Astrocyte of the spinal cord (primary cell): ENCODE data around the gene PREB.

Experiments
- DNase-seq: peaks from one replicate; pipeline ENCODE4 v3.0.0; 2011; ENCODE audit warnings: low read depth, low spot score
- H3K4me3 ChIP-seq: 2 replicates; pipeline ENCODE4 v1.5.1; 2011; ENCODE audit warnings: low read depth, mild to moderate bottlenecking, low read length, moderate library complexity
- in situ Hi-C: cut with HindIII; loops from 2 replicates; pipeline ENCODE4 v1.10.0; 2017; ENCODE audit warnings: low sequenced_read_pairs
- TF ChIP-seq, protein P1 (sequence below): IDR thresholded peaks from 2 replicates; pipeline ENCODE4 v1.5.1; 2012; ENCODE audit warnings: low read depth, mild to moderate bottlenecking, low read length, inconsistent platforms

Gene PREB

DNA sequence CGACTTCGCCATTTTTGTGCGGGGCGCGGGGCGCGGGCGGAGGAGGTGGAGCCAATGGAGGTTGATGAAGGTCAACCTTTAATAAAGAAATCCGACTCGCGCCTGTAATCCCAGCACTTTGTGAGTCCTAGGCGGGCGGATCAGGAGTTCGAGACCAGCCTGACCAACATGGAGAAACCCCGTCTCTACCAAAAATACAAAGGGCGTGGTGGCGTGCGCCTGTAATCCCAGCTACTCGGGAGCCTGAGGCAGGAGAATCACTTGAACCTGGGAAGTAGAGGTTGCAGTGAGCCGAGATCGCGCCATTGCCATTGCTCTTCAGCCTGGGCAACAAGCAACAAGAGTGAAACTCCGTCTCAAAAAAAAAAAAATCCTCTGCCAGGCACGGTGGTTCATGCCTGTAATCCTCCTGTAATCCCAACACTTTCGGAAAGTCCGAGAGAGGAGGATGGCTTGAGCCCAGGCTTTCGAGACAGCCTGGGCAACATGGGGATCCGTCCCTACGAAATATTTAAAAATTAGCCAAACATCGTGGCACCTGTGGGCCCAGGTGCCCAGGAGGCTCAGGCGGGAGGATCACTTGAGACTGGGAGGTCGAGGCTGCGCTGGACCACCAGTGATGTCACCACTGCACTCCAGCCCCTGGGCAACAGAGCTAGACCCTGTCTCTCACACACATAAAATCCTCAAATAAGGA is 493 bp upstream of the PREB start:
- peak overlapping the region; percentile 25 for H3K4me3 ChIP-seq
- in situ Hi-C loops = no loop called here
- no peak for DNase-seq
- TF ChIP-seq, protein P1, sequence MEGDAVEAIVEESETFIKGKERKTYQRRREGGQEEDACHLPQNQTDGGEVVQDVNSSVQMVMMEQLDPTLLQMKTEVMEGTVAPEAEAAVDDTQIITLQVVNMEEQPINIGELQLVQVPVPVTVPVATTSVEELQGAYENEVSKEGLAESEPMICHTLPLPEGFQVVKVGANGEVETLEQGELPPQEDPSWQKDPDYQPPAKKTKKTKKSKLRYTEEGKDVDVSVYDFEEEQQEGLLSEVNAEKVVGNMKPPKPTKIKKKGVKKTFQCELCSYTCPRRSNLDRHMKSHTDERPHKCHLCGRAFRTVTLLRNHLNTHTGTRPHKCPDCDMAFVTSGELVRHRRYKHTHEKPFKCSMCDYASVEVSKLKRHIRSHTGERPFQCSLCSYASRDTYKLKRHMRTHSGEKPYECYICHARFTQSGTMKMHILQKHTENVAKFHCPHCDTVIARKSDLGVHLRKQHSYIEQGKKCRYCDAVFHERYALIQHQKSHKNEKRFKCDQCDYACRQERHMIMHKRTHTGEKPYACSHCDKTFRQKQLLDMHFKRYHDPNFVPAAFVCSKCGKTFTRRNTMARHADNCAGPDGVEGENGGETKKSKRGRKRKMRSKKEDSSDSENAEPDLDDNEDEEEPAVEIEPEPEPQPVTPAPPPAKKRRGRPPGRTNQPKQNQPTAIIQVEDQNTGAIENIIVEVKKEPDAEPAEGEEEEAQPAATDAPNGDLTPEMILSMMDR = no peak

DNA sequence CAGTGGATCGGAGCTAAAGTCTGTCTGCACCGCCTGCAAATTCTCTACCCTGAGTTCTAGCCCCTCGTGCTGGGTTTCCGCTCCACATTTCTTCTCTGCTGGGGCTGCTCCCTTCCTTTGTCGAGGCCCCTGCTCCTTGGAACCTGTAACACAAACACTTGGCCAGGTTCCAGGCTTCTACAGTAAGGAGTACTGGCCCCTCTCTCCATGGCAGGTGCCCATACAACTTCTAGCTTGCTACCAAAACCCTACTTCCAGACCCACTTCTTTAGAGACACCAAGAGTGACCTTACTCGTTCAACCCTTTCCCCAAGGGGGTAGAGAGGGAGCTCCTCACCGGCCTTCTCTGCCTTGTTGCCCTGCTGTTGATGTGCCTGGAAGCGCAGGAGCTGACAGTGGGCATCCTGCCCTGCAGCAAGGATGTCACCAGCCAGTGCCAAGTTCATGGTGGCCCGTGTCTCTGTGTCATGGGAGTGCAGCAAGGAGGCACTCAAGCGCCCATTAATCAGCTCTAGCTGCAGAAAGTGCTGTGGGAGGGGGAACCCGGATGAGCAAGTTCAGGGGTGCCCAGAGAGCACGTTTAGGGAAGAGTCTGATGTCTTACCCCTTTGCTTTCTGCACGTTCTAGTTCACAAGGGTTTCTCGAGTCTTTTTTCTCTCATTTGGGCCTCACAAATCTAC is 1.1 kb downstream of the PREB start:
- H3K4me3 ChIP-seq = peak overlapping the region; percentile 75
- in situ Hi-C loops = no loop called here
- TF ChIP-seq, protein P1 = no peak
- DNase-seq = no peak

DNA sequence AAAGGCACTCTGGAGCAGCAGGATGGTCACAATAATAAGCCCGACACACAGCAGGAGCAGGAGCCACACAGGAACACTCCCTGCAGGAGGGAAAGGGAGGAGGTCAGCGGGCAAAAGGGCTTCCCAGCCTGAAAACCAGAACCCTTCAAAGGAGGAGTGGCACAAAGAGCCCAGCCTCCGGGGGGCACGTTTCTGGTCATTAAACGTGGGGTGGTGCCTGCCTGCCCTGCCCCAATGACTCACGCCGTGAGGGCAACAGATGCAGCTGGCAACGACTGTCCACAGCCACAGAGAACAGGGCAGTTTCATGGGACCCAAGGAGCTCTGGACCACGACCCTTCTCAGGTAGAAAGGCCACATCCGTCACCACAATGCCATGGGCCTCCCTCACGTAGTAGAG is 3.0 kb downstream of the PREB start:
- no peak overlapping the region for H3K4me3 ChIP-seq
- DNase-seq = no peak
- TF ChIP-seq, protein P1 = no peak
- in situ Hi-C loops = no loop called here

DNA sequence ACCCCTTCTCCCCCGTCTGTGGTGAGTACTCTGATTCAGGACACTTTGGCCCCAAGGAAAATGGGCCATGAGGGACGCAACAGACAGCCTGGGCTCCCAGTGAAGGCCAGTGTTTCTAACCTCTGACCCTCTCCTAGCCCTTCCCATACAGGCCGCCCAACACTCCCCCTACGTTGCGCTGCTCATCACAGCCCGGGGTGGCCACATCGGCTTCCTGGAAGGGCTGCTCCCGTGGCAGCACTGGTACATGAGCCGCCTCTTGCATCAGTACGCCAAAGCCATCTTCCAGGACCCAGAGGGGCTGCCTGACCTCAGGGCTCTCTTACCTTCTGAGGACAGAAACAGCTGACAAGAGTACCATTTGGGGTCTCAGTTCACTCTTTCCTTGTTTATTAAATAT is 4.0 kb downstream of the PREB start:
- in situ Hi-C loops = no loop called here
- TF ChIP-seq, protein P1 = no peak
- no peak overlapping the region for H3K4me3 ChIP-seq
- DNase-seq = no peak

DNA sequence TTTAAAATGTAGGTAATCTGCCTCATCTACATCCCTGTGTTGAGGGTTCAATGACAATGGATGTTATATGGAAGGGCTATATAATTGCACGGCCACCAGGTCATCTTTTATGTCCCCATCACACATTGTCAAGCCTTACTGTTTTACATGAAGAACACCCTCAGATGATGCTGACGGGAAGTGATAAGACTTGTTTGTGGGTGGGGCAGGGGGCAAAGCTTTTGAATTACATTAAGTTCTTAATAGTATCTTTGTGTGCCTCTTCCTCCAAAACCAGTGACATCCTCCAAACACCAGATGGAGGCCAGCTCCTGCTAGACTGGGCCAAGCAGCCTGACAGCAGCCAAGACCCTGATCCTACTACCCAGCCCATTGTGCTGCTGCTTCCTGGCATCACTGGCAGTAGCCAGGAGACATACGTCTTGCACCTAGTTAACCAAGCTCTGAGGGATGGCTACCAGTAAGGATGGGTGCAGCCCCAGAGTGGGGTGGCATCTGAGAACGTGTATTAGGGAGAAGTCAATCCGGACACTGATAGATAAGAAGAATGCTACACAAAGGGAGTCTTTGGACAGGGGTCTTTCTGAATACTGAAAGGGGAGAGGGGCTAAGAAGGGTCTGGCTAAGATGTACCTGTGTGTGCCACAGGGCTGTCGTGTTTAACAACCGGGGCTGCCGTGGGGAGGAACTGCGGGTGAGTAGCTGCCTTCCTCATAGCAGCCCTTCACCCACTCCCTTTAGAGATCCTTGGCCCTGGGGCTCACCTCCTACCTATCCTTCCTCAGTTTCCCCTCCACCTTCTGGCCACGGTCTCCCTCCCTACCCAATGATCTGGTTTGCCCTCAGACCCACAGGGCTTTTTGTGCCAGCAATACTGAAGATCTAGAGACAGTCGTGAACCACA is 5.5 kb downstream of the PREB start:
- in situ Hi-C loops = no loop called here
- TF ChIP-seq, protein P1 = no peak
- DNase-seq = no peak
- no peak overlapping the region for H3K4me3 ChIP-seq

DNA sequence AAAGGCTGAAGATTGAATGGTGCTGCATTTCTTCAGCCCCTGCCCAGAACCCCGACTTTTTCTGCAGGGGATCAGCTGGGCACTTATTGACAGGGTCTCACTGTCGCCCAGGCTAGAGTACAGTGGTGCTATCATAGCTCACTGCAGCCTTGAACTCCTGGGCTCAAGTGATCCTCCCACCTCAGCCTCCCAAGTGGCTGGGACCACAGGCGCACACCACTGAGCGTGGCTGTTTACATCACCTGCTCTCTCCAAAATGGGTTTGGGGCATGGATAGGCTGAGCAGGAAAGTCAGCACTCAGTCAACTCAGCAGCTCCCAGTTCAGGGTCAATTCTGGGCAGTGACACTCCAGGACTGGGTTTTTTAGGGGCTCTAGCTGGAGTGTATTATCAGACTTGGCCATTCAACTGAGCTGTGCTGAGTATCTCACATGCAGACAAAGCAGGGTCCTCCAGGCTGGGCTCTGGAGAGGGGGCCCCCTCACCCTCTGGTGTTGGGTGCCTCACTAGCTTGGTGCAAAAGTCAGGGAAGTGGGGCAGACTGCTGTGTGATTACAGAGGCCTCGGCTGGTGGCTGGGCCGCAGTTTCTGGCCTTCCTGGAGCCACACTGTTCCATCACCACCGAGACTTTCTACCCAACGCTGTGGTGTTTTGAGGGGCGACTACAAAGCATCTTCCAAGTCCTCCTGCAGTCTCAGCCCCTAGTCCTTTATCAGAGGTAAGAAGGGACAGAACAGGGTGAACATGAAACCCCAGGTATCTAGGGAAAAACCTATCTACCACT is 6.4 kb downstream of the PREB start:
- TF ChIP-seq, protein P1 = no peak
- H3K4me3 ChIP-seq = no peak overlapping the region
- no peak for DNase-seq
- in situ Hi-C loops = no loop called here
